PC-3 (cell line): ENCODE data around the gene UGT2A1. TPM values are rescaled to one million over a fixed set of nuclear protein-coding genes. Genes with fewer than 3 reads are reported as not detected.

Experiments
- ATAC-seq: fragments of 200-7000 bp; cut with Tn5 transposase; 2 replicates; pipeline ENCODE4 v1.9.1; 2020; ENCODE audit warnings: mild to moderate bottlenecking, moderate library complexity
- BruUV-seq: library from RNA; stranded (reverse); fragments of 400-500 nt; replicated peaks from 2 replicates; lab custom pipeline; 2021; lab: Mats Ljungman, UMichigan
- CTCF ChIA-PET: fragments of 300-600 bp; sonication (Branson Sonifier 250); formaldehyde crosslinking; loops from one replicate; lab custom pipeline; 2022; ENCODE audit warnings: antibody characterized with exemption; lab: Charles Lee
- POLR2A ChIA-PET: fragments of 300-600 bp; sonication (Branson Sonifier 250); formaldehyde crosslinking; loops from one replicate; lab custom pipeline; 2022; ENCODE audit warnings: antibody characterized with exemption; ENCODE audit not compliant: unreplicated experiment; lab: Charles Lee
- DNase-seq: peaks from one replicate; pipeline ENCODE4 v3.0.0-alpha.2; 2015
- H2AFZ ChIP-seq: fragments of 300-600 bp; sonication (generic); 2 replicates; pipeline ENCODE4 v1.6.0; 2016; ENCODE audit warnings: antibody characterized with exemption, low read length
- H3F3A ChIP-seq: fragments of 300-600 bp; sonication (generic); one replicate; pipeline ENCODE4 v1.6.0; 2017; ENCODE audit warnings: antibody characterized with exemption, low read length, control low read depth, mild to moderate bottlenecking; ENCODE audit not compliant: unreplicated experiment
- H3K27ac ChIP-seq: fragments of 300-600 bp; sonication (generic); 2 replicates; pipeline ENCODE4 v1.5.1; 2016; ENCODE audit warnings: mild to moderate bottlenecking, low read length
- H3K27me3 ChIP-seq: fragments of 300-600 bp; sonication (generic); 2 replicates; pipeline ENCODE4 v1.6.1; 2016; ENCODE audit warnings: low read length, mixed read lengths
- H3K36me3 ChIP-seq: fragments of 300-600 bp; sonication (generic); 2 replicates; pipeline ENCODE4 v1.6.1; 2016; ENCODE audit warnings: low read depth, mixed run types, low read length, mixed read lengths
- H3K4me1 ChIP-seq: fragments of 300-600 bp; sonication (generic); 2 replicates; pipeline ENCODE4 v1.5.1; 2016; ENCODE audit warnings: low read length; ENCODE audit not compliant: insufficient read depth
- H3K4me2 ChIP-seq: fragments of 300-600 bp; sonication (generic); 2 replicates; pipeline ENCODE4 v1.6.0; 2016; ENCODE audit warnings: low read length
- H3K4me3 ChIP-seq: fragments of 300-600 bp; sonication (generic); 2 replicates; pipeline ENCODE4 v1.5.1; 2016; ENCODE audit warnings: mild to moderate bottlenecking, low read length, mixed read lengths
- H3K79me2 ChIP-seq: fragments of 300-600 bp; sonication (generic); 2 replicates; pipeline ENCODE4 v1.6.1; 2017; ENCODE audit warnings: low read length, mixed read lengths
- H3K9ac ChIP-seq: fragments of 300-600 bp; sonication (generic); 2 replicates; pipeline ENCODE4 v1.6.0; 2016; ENCODE audit warnings: mild to moderate bottlenecking, low read length
- H3K9me2 ChIP-seq: fragments of 300-600 bp; sonication (generic); replicated peaks from 2 replicates; pipeline ENCODE4 v1.6.1; 2016; ENCODE audit warnings: mixed run types, low read length, mixed read lengths
- H3K9me3 ChIP-seq: fragments of 300-600 bp; sonication (generic); 2 replicates; pipeline ENCODE4 v1.6.1; 2016; ENCODE audit warnings: low read length, mixed read lengths
- H4K20me1 ChIP-seq: fragments of 300-600 bp; sonication (generic); 2 replicates; pipeline ENCODE4 v1.6.1; 2016; ENCODE audit warnings: low read length, mixed read lengths
- CTCF ChIP-seq: fragments of 300-600 bp; sonication (generic); conservative IDR thresholded peaks from 2 replicates; pipeline ENCODE4 v1.5.1; 2017; ENCODE audit warnings: antibody characterized with exemption, low read depth, mild to moderate bottlenecking, low read length
- EZH2 ChIP-seq: fragments of 300-600 bp; sonication (generic); IDR thresholded peaks from one replicate; pipeline ENCODE4 v1.6.1; 2017; ENCODE audit warnings: antibody characterized with exemption, mild to moderate bottlenecking, low read length; ENCODE audit not compliant: unreplicated experiment
- EZH2phosphoT487 ChIP-seq: fragments of 300-600 bp; sonication (generic); IDR thresholded peaks from 2 replicates; pipeline ENCODE4 v1.6.1; 2018; ENCODE audit warnings: mild to moderate bottlenecking, antibody characterized with exemption, low read length, borderline replicate concordance
- intact Hi-C: fragments of 100-400 bp; cut with micrococcal nuclease; formaldehyde crosslinking; loops from 2 replicates; pipeline ENCODE4 v1.9.0; 2023
- total RNA-seq: library from RNA; depleted of rRNA; stranded (reverse); fragments of >200 nt; gene quantifications from 2 replicates; pipeline ENCODE4 v1.2.3, GENCODE V29; 2014

Gene UGT2A1
- total RNA-seq, 1 experiment from 2014 or later: not detected

- Histone ChIP-seq H3F3A (no peaks in the 10 kb centered on the region), H3K4me2 (no peak overlapping the region), H3K79me2 (no peaks in the 10 kb centered on the region), H3K4me1 (no peaks in the 10 kb centered on the region), H3K4me3 (no peak overlapping the region), H3K9me3 (no peaks in the 10 kb centered on the region), H3K36me3 (no peaks in the 10 kb centered on the region), H4K20me1 (no peaks in the 10 kb centered on the region), H3K27me3 (peaks cover 9% of the 10 kb centered on the region; the same call in 1 of the 2 replicates), H3K9ac (no peak overlapping the region), H3K27ac (no peak overlapping the region), H2AFZ (no peak overlapping the region), H3K9me2 (no peaks in the 10 kb centered on the region)
- no peak for TF ChIP-seq CTCF
- no peak for TF ChIP-seq EZH2
- TF ChIP-seq EZH2phosphoT487: no peak
- no peak for DNase-seq
- CTCF ChIA-PET: no interaction called here
- no peak for ATAC-seq
- POLR2A ChIA-PET: no interaction called here
- intact Hi-C loops: no loop called here
- BruUV-seq: no TSS peak
These were observed 69.5 kb downstream of the UGT2A1 start for GRCh38 chr4:69583543-69583942.

GRCh38 chr4:69577245-69577644 is 75.8 kb downstream of the UGT2A1 start:
- ChIA-PET CTCF (no interaction called here), POLR2A (no interaction called here)
- H3K36me3 ChIP-seq: no peaks in the 10 kb centered on the region
- no peaks in the 10 kb centered on the region for H3K9me3 ChIP-seq
- no TSS peak for BruUV-seq
- H3F3A ChIP-seq: no peaks in the 10 kb centered on the region
- H3K4me2 ChIP-seq: no peak overlapping the region
- H3K9ac ChIP-seq: no peak overlapping the region
- H3K79me2 ChIP-seq: no peaks in the 10 kb centered on the region
- H3K4me3 ChIP-seq: no peak overlapping the region
- DNase-seq (no peak), ATAC-seq (no peak)
- no peaks in the 10 kb centered on the region for H3K9me2 ChIP-seq
- H3K27me3 ChIP-seq: peaks cover 13% of the 10 kb centered on the region; the same call in 1 of the 2 replicates
- H4K20me1 ChIP-seq: no peaks in the 10 kb centered on the region
- H3K27ac ChIP-seq: no peak overlapping the region
- H3K4me1 ChIP-seq: no peaks in the 10 kb centered on the region
- no peak overlapping the region for H2AFZ ChIP-seq
- intact Hi-C loops: no loop called here
- TF ChIP-seq EZH2phosphoT487 (no peak), CTCF (no peak), EZH2 (no peak)

- Histone ChIP-seq H3K27ac (no peak overlapping the region), H3K36me3 (no peaks in the 10 kb centered on the region), H3K9me3 (no peaks in the 10 kb centered on the region), H3K9ac (no peak overlapping the region), H3F3A (no peaks in the 10 kb centered on the region), H3K79me2 (no peaks in the 10 kb centered on the region), H3K9me2 (no peaks in the 10 kb centered on the region), H3K27me3 (peaks cover 9% of the 10 kb centered on the region; the same call in 1 of the 2 replicates), H3K4me3 (no peak overlapping the region), H3K4me2 (no peak overlapping the region), H3K4me1 (no peaks in the 10 kb centered on the region), H2AFZ (no peak overlapping the region), H4K20me1 (no peaks in the 10 kb centered on the region)
- no TSS peak for BruUV-seq
- no peak for ATAC-seq
- DNase-seq: no peak
- ChIA-PET POLR2A (no interaction called here), CTCF (no interaction called here)
- intact Hi-C loops: no loop called here
- TF ChIP-seq CTCF (no peak), EZH2phosphoT487 (no peak), EZH2 (no peak)
These were observed 76.7 kb downstream of the UGT2A1 start for GRCh38 chr4:69576251-69576877.
